Esophagus squamous epithelium (tissue), 5 donors: ENCODE results near the gene ATF7IP. TPM values are rescaled to one million over a fixed set of nuclear protein-coding genes. Genes with fewer than 3 reads are reported as not detected.

ENCODE experiments used
- DNase-seq: peaks from one replicate; lab custom pipeline; 2025; lab: John Stamatoyannopoulos, UW
- H3K27ac ChIP-seq, 4 donors: fragments of 200-600 bp; sonication (generic); one replicate each; pipeline ENCODE4 v1.5.1; 2016 to 2019; ENCODE audit warnings: mild to moderate bottlenecking in 1 of 4
- H3K27me3 ChIP-seq, 4 donors: fragments of 200-600 bp; sonication (generic); 1 replicate in 3 of 4; 2 replicates in 1 of 4; pipeline versions ENCODE4 v1.5.1 to v1.6.0; 2017 to 2021; ENCODE audit warnings: antibody characterized with exemption in 1 of 4
- H3K36me3 ChIP-seq, 3 donors: fragments of 200-600 bp; sonication (generic); one replicate each; pipeline ENCODE4 v1.5.1; 2016 to 2019
- H3K4me1 ChIP-seq, 3 donors: fragments of 200-600 bp; sonication (generic); one replicate each; pipeline ENCODE4 v1.5.1; 2017 to 2019
- H3K4me3 ChIP-seq, 4 donors: fragments of 200-600 bp; sonication (generic); 1 replicate in 3 of 4; 2 replicates in 1 of 4; pipeline ENCODE4 v1.5.1; 2016 to 2019; ENCODE audit warnings: mild to moderate bottlenecking in 2 of 4, moderate library complexity in 1 of 4
- H3K9me3 ChIP-seq, 3 donors: fragments of 200-600 bp; sonication (generic); one replicate each; pipeline ENCODE4 v1.5.1; 2016 to 2019
- CTCF ChIP-seq, 6 experiments: fragments of 450-650 bp in 4 of 6; fragments of 200-600 bp in 2 of 6; sonication (generic) in 2 of 6; IDR thresholded peaks; one replicate each; pipeline ENCODE4 v1.5.1; 2016 to 2019; ENCODE audit warnings: antibody characterized with exemption in 6 of 6, mild to moderate bottlenecking in 4 of 6, moderate library complexity in 4 of 6
- POLR2A ChIP-seq, 4 donors: fragments of 450-650 bp; IDR thresholded peaks; one replicate each; pipeline ENCODE4 v1.6.1; 2017; ENCODE audit warnings: antibody characterized with exemption in 4 of 4, mild to moderate bottlenecking in 4 of 4, moderate library complexity in 3 of 4
- WGBS, 2 donors: methylation state at CpG; one replicate each; pipeline ENCODE4 v1.1.5; 2018; 5-methylcytosine and 5-hydroxymethylcytosine counted together
- intact Hi-C: fragments of 100-400 bp; cut with DNase I; formaldehyde crosslinking; loops from one replicate; pipeline ENCODE4 v1.15.0; 2022
- total RNA-seq, 4 donors: library from RNA; depleted of rRNA; stranded (reverse); fragments of >200 nt; gene quantifications; one replicate each; pipeline ENCODE4 v1.1.0, GENCODE V29; 2016
- donor health status: DM: yes; HTN: yes; CAD: no.

The ATF7IP gene
- total RNA-seq, 4 donors from 2014 or later: 29.2 to 38.7 (median 34.8) TPM

- intact Hi-C loops: no loop called here
- Histone ChIP-seq H3K4me3 (no peak overlapping the region), H3K27me3 (no peaks in the 10 kb centered on the region), H3K4me1 (no peaks in the 10 kb centered on the region), H3K27ac (no peak overlapping the region), H3K36me3 (peaks cover 10 to 97% (median 13%) of the 10 kb centered on the region in 3 donors), H3K9me3 (peaks cover 5 to 54% (median 39%) of the 10 kb centered on the region in 3 donors)
- DNase-seq: no peak
- WGBS, 2 donors: 86 to 89% methylated on average over 4 of the region's 4 CpGs
- no peak for TF ChIP-seq CTCF (IDR thresholded peaks at IDR 0.05)
- no peak for TF ChIP-seq POLR2A (IDR thresholded peaks at IDR 0.05)
Measured at GRCh38 chr12:14473707-14474287, 108.3 kb downstream of the ATF7IP start.

DNA sequence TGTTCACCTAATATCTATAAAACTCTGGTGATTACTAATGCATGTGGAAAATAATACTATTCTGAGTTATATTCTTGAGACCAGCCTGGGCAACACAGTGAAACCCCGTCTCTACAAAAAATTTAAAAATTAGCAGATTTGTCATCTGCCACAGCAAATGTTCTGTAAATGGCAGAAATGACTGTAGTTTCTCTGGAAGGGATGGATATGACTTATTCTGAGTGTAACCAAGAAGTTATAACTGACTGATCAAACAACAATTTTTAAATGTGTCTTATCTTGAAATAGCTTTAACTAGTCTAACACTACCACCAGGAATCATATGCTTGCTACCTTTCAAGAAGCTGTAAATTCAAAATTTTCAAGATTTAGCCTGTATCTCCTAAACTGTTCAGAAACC lies 113.5 kb downstream of the ATF7IP start:
- H3K27ac ChIP-seq: no peak overlapping the region
- H3K36me3 ChIP-seq: peaks cover 17 to 100% (median 30%) of the 10 kb centered on the region in 3 donors
- DNase-seq: no peak
- no peak overlapping the region for H3K4me3 ChIP-seq
- no peak for TF ChIP-seq CTCF (IDR thresholded peaks at IDR 0.05)
- TF ChIP-seq POLR2A (IDR thresholded peaks at IDR 0.05): no peak
- no peaks in the 10 kb centered on the region for H3K27me3 ChIP-seq
- peaks cover 3 to 21% (median 20%) of the 10 kb centered on the region in 3 donors for H3K9me3 ChIP-seq
- intact Hi-C loops: no loop called here
- WGBS, 2 donors: 87 to 88% methylated on average over 1 of the region's 1 CpG
- no peaks in the 10 kb centered on the region for H3K4me1 ChIP-seq

GRCh38 chr12:14481201-14481600 lies 115.7 kb downstream of the ATF7IP start:
- Histone ChIP-seq H3K36me3 (peaks cover 7 to 100% (median 30%) of the 10 kb centered on the region in 3 donors), H3K4me1 (no peaks in the 10 kb centered on the region), H3K9me3 (no peaks in the 10 kb centered on the region), H3K4me3 (no peak overlapping the region), H3K27ac (no peak overlapping the region), H3K27me3 (no peaks in the 10 kb centered on the region)
- DNase-seq: no peak
- intact Hi-C loops: no loop called here
- TF ChIP-seq POLR2A (IDR thresholded peaks at IDR 0.05) (no peak), CTCF (IDR thresholded peaks at IDR 0.05) (no peak)

- Histone ChIP-seq H3K4me3 (no peak overlapping the region), H3K27ac (peak overlapping the region in 2 of 4 donors; percentile 7 to 44), H3K9me3 (no peaks in the 10 kb centered on the region), H3K36me3 (peaks cover 7 to 100% (median 31%) of the 10 kb centered on the region in 3 donors), H3K4me1 (no peaks in the 10 kb centered on the region), H3K27me3 (no peaks in the 10 kb centered on the region)
- no peak for TF ChIP-seq CTCF (IDR thresholded peaks at IDR 0.05)
- no peak for TF ChIP-seq POLR2A (IDR thresholded peaks at IDR 0.05)
- 88 to 89% methylated on average over 1 of the region's 1 CpG for WGBS, 2 donors
- intact Hi-C loops: no loop called here
- no peak for DNase-seq
Measured at GRCh38 chr12:14482361-14482760, 116.9 kb downstream of the ATF7IP start.

GRCh38 chr12:14482886-14483285 lies 117.4 kb downstream of the ATF7IP start:
- WGBS, 2 donors: 69 to 71% methylated on average over 2 of the region's 2 CpGs
- Histone ChIP-seq H3K36me3 (peaks cover 7 to 100% (median 35%) of the 10 kb centered on the region in 3 donors), H3K27me3 (no peaks in the 10 kb centered on the region), H3K4me1 (no peaks in the 10 kb centered on the region), H3K4me3 (no peak overlapping the region), H3K9me3 (no peaks in the 10 kb centered on the region), H3K27ac (peak overlapping the region in 2 of 4 donors; percentile 7 to 44)
- DNase-seq: no peak
- intact Hi-C loops: no loop called here
- TF ChIP-seq POLR2A (IDR thresholded peaks at IDR 0.05) (no peak), CTCF (IDR thresholded peaks at IDR 0.05) (no peak)
